ENCODE data around the gene SYT3.

SYT3 gene

DNA sequence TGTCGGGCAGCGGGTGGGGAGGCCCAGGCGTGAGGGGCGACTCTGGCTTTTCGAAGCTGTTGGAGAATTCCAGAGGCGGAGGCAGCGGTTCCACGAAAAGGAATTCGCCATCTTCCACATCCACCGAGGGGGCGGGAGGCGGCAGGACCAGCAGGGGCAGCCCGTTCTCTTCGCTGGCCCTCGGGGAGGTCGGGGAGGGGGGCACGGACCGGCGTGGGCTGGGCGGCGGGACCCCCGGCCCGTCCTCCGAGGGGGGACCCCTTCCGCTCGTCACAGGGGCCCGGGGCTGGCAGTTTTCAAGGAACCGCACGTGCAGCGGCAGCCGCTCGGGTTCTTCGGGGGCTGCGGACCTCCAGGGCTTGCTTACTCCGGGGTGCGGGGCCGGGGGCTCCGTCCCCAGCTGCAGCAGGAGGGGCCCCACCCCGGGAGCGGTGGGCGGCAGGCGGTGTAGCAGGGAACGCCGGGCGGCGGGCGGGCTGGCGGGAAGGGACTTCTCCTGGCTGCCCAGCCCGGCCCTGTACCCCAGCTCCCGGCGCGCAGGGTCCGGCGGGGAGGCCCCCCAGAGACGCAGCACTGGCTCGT, 27.6 kb upstream of the SYT3 start:
- no peak overlapping the region for H3K27ac ChIP-seq
- TF ChIP-seq, protein P1, sequence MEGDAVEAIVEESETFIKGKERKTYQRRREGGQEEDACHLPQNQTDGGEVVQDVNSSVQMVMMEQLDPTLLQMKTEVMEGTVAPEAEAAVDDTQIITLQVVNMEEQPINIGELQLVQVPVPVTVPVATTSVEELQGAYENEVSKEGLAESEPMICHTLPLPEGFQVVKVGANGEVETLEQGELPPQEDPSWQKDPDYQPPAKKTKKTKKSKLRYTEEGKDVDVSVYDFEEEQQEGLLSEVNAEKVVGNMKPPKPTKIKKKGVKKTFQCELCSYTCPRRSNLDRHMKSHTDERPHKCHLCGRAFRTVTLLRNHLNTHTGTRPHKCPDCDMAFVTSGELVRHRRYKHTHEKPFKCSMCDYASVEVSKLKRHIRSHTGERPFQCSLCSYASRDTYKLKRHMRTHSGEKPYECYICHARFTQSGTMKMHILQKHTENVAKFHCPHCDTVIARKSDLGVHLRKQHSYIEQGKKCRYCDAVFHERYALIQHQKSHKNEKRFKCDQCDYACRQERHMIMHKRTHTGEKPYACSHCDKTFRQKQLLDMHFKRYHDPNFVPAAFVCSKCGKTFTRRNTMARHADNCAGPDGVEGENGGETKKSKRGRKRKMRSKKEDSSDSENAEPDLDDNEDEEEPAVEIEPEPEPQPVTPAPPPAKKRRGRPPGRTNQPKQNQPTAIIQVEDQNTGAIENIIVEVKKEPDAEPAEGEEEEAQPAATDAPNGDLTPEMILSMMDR (IDR thresholded peaks at IDR 0.05) = no peak
- TF ChIP-seq ZFX (IDR thresholded peaks at IDR 0.05; ENCODE audit: borderline replicate concordance) = no peak

DNA sequence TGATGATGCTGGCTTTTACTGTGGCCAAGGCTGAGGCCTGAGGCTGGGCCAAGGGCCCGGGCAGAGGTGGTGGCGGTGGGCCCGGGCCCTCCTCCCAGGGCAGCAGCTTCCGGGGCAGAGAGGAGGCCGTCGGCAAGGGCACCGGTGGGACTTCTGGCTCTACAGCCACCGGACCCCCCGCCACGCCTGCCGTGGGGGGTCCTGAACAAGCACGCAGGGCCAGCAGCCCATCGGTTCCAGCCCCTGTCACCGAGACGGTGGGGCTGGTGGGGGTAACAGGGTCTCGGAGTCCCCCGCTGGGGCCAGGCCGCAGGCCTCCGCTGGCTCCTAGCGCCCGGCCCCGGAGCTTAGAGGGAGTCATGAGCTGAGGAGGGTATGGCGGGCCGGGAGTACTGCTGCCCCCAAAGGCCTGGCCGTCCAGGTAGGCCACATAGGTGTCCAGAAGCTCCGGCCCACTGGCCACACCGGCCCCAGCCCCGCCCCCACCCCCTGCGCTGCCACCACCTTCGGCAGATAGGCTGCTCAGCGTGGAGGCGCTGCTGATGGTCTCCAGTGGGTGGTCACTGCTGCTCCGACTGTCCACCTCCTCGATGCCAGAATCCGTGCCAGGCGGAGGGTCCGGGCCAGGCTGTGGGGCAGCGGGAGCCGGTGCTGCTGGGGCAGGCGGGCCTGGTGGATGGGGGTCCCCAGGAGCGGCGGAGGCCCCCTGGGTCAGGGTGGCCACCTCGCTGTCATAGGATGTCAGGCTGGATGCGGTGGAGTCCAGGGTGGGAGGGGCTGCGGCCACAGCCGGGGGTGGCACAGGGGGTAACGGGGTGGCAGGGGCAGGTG, 26.9 kb upstream of the SYT3 start:
- no peak overlapping the region for H3K27ac ChIP-seq
- TF ChIP-seq ZFX (IDR thresholded peaks at IDR 0.05; ENCODE audit: borderline replicate concordance) = no peak

DNA sequence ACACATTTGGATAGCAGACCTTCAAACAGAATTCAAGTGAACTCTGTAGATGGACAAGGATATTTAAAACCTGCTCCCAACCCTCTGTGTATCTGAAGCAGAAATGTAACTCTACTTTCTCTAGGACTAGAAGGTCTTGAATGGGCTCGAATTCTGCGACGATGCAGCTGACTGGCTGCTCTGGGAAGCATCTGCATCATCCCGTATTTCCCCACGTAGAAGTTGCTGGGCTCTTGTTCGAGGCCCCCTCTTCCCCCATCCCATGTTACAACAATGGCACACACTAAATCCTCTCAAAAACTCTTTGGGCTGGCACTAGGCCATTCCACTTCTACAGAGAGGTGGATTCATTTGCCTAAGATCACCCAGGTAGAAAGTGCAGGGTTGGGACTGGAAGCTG, 24.5 kb upstream of the SYT3 start:
- no peak overlapping the region for H3K27ac ChIP-seq
- TF ChIP-seq, protein P1 (IDR thresholded peaks at IDR 0.05) = no peak
- TF ChIP-seq ZFX (IDR thresholded peaks at IDR 0.05; ENCODE audit: borderline replicate concordance) = no peak

DNA sequence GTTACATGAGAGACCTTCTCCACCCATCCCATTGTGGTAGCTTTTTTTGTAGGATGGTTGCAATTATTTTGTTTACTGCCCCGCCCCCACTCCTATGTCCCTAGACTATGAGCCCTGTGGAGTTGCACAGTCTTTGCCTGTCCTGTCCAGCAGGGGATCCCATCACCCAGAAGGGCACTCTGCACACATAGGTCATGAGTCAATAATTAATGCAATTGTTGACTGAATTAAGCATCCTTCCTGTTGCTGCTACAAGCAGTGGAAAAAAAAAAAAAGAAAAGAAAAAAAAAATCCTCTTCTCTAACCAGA, 23.8 kb upstream of the SYT3 start:
- no peak overlapping the region for H3K27ac ChIP-seq
- TF ChIP-seq, protein P1 (IDR thresholded peaks at IDR 0.05) = peak; percentile 20
- TF ChIP-seq ZFX (IDR thresholded peaks at IDR 0.05; ENCODE audit: borderline replicate concordance) = no peak

DNA sequence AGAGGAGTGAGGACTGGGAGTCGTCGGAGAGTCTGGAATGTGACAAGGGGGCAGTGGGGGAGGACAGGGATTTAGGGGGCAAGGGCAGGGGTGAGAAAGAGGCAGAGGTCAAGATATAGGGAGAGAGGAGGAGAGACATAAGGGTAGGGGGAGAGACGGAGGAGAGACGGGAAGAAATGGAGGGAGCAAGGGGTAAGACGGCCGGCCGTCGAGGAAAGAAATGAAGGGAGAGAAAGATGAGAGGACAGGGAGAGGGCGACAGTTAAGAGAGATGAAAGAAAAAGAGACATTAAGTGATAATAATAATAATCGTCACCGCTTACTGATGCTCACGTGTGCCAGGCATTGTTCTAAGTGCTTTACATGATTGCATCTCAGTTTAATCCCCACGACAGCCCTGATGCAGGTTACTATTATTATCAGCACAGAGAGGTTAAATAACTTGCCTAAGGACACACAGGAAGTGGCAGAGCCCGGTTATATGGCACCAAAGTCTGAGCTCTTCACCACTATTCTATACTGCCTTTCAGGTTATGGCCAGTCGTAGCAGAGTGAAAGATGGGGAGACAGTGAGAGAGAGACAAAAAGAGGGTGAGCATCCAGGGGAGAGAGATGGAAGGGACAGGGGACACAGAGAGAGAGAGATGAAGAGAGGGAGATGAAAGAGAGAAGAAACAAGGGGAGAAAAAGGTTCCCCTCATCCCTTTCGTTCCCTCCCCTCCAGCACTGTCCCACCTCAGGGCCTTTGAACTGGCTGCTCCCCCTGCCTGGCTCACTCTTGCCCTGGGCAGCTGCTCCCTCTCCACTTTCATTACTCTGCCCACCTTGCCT, 23.2 kb upstream of the SYT3 start:
- H3K27ac ChIP-seq = no peak overlapping the region
- TF ChIP-seq ZFX (IDR thresholded peaks at IDR 0.05; ENCODE audit: borderline replicate concordance) = no peak
- TF ChIP-seq, protein P1 (IDR thresholded peaks at IDR 0.05) = no peak

DNA sequence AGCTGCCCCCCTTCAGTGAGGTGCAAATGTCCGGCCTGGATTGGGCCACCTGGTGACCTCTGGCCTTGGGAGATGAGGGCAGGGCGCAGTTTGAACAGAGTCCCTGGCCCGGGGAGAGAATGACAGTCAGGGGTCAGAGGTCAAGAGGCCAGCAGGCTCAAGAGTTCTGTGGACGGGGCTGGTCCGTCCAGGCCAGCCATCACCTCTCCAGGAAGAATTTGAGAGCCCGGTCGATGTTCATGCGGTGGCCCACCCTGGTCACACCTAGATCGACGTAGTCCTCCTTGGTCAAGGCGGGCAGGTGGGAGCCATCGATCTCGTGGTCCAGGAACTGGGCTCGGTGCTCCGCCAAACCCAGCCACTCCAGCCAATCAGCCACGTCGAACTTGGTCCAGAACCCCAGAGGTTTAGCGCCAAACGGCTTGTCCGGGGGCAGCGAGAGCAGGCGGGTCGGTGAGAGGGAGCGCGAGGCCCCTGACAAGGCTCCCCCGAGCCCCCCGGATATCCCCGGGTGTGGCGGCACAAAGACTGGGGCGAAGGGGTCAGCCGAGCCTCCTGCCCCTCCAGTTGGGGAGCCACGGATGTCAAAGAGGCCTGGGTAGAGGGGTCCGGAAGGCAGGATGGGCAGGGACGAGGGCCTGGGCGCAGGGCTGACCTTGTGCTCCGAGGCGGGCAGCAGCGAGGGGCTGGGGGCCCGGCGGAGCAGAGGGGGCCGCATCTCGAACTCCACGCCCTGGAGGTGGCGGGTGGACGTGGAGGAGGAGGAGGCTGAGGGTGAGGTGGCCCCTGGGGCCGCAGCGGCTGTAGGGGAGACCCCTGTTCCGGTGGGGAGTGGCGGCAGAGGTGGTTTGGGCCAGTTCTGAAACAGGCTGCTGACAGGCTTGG, 22.3 kb upstream of the SYT3 start:
- no peak overlapping the region for H3K27ac ChIP-seq
- TF ChIP-seq, protein P1 (IDR thresholded peaks at IDR 0.05) = no peak
- TF ChIP-seq ZFX (IDR thresholded peaks at IDR 0.05; ENCODE audit: borderline replicate concordance) = no peak

DNA sequence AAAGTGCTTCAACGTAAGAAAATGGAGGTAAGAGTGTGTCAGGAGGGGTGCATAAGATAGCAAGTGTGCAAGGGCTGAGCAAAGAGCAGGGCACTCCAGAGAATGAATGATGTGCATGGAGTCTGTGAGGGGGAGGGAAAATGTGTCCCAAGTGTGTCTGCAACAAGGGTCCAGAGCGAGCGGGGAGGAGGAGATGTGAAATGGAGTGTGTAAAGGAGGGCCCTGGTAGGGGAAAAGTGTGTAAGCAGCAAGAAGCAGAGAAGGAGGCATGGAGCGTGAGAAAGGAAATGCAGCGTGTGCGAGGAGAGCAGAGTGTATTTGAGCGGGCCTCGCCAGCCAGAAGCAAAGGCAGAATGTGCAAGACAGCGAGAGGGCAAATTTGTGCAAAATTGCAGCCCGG, 21.3 kb upstream of the SYT3 start:
- TF ChIP-seq, protein P1 (IDR thresholded peaks at IDR 0.05) = no peak
- no peak for TF ChIP-seq ZFX (IDR thresholded peaks at IDR 0.05; ENCODE audit: borderline replicate concordance)
- H3K27ac ChIP-seq = no peak overlapping the region
